Spleen (tissue), 11 donors: Measurements from ENCODE around the gene ADRA1B. TPM values are rescaled to one million over a fixed set of nuclear protein-coding genes. Genes with fewer than 3 reads are reported as not detected.

ENCODE experiments used
- DNase-seq: peaks from one replicate; pipeline ENCODE4 v3.0.0-alpha.2; 2020
- H3K27ac ChIP-seq, 8 donors: fragments of 200-600 bp; sonication (generic) in 7 of 8; 1 replicate in 4 of 8; 2 replicates in 4 of 8; pipeline versions ENCODE4 v1.5.0 to v1.8.0; 2016 to 2021; ENCODE audit warnings: inconsistent platforms in 4 of 8, mild to moderate bottlenecking in 4 of 8, moderate library complexity in 1 of 8
- H3K27me3 ChIP-seq, 7 donors: fragments of 200-600 bp; sonication (generic) in 6 of 7; replicated peaks in 1 of 7; 1 replicate in 4 of 7; 2 replicates in 3 of 7; pipeline versions ENCODE4 v1.5.0 to v1.8.0; 2016 to 2021; ENCODE audit warnings: inconsistent platforms in 3 of 7, mild to moderate bottlenecking in 1 of 7
- H3K36me3 ChIP-seq, 6 donors: fragments of 200-600 bp; sonication (generic) in 5 of 6; 1 replicate in 4 of 6; 2 replicates in 2 of 6; pipeline versions ENCODE4 v1.5.0 to v1.8.0; 2016 to 2021; ENCODE audit warnings: inconsistent platforms in 2 of 6
- H3K4me1 ChIP-seq, 6 donors: fragments of 200-600 bp; sonication (generic) in 5 of 6; 1 replicate in 3 of 6; 2 replicates in 3 of 6; pipeline versions ENCODE4 v1.5.0 to v1.8.0; 2016 to 2021; ENCODE audit warnings: inconsistent platforms in 3 of 6
- H3K4me3 ChIP-seq, 8 donors: fragments of 200-600 bp; sonication (generic) in 7 of 8; 1 replicate in 4 of 8; 2 replicates in 4 of 8; pipeline versions ENCODE4 v1.5.0 to v1.8.0; 2016 to 2021; ENCODE audit warnings: inconsistent platforms in 4 of 8, mild to moderate bottlenecking in 4 of 8, moderate library complexity in 2 of 8
- H3K9me3 ChIP-seq, 8 donors: fragments of 200-600 bp; sonication (generic) in 7 of 8; 1 replicate in 4 of 8; 2 replicates in 4 of 8; pipeline versions ENCODE4 v1.5.0 to v1.8.0; 2016 to 2021; ENCODE audit warnings: inconsistent platforms in 4 of 8
- CTCF ChIP-seq, 11 experiments: fragments of 200-600 bp in 7 of 11; fragments of 450-650 bp in 4 of 11; sonication (generic) in 4 of 11; IDR thresholded peaks in 8 of 11; conservative IDR thresholded peaks in 3 of 11; 1 replicate in 7 of 11; 2 replicates in 4 of 11; pipeline versions ENCODE4 v1.4.0 to v1.8.0; 2016 to 2021; ENCODE audit warnings: antibody characterized with exemption in 11 of 11, inconsistent platforms in 4 of 11, mild to moderate bottlenecking in 1 of 11
- POLR2A ChIP-seq, 3 donors: fragments of 450-650 bp; IDR thresholded peaks; one replicate each; pipeline ENCODE4 v1.5.1; 2017; ENCODE audit warnings: antibody characterized with exemption in 3 of 3, mild to moderate bottlenecking in 1 of 3
- POLR2AphosphoS5 ChIP-seq, 3 donors: sonication (generic); formaldehyde crosslinking; IDR thresholded peaks; one replicate each; pipeline ENCODE4 v1.5.1; 2017; ENCODE audit warnings: antibody characterized with exemption in 3 of 3
- WGBS, 5 donors: extraction: QIAGEN DNeasy Blood & Tissue Kit in 3 of 5; methylation state at CpG; one replicate each; pipeline versions ENCODE4 v1.1.5 to v1.1.7; 2013 to 2018; 5-methylcytosine and 5-hydroxymethylcytosine counted together
- intact Hi-C: fragments of 100-400 bp; cut with DNase I; formaldehyde crosslinking; loops from one replicate; pipeline ENCODE4 v1.15.0; 2023; ENCODE audit warnings: low total_unique reads
- polyA plus RNA-seq, 3 donors: library from polyadenylated mRNA; stranded (reverse); fragments of 200-250 nt; gene quantifications; one replicate each; pipeline ENCODE4 v1.2.1, GENCODE V29; 2013
- total RNA-seq, 7 donors: library from RNA; depleted of rRNA in 3 of 7; stranded (reverse); fragments of >200 nt in 3 of 7; fragmentation: NEBNext Ultra II Directional in 4 of 7; extraction: Animal tissue kit (Norgen Biotek cat#: 25700) in 4 of 7; gene quantifications; one replicate each; pipeline versions ENCODE4 v1.1.0 to v1.2.1, GENCODE V29; 2016 to 2021
- donor health status: healthy with polysubstance abuse.
- donor health status: DM: no; HTN: no; CAD: no; lungs with moderate emphysema.
- donor health status: DM: no; HTN: no; CAD: no.
- donor health status: Bipolar disorder and iron deficiency.
- donor health status: healthy.
- donor health status: DM: no; HTN: no; CAD: no.
- donor health status: DM: yes; HTN: yes; CAD: no.

The ADRA1B gene
- total and polyA plus RNA-seq, 10 donors: 0.65 to 39.6 (median 11.7) TPM

GRCh38 chr5:159990506-159990905 lies 74.2 kb downstream of the ADRA1B start:
- 87 to 95% (median 89%) methylated on average over 2 of the region's 2 CpGs for WGBS, 5 donors
- DNase-seq: no peak
- TF ChIP-seq CTCF (IDR thresholded peaks at IDR 0.05 in 8 of 11, conservative IDR thresholded peaks at IDR 0.05 in 3 of 11): no peak
- TF ChIP-seq POLR2AphosphoS5 (IDR thresholded peaks at IDR 0.05): no peak
- TF ChIP-seq POLR2A (IDR thresholded peaks at IDR 0.05): no peak
- no peak overlapping the region for H3K27ac ChIP-seq
- intact Hi-C loops: no loop called here
- H3K4me3 ChIP-seq: no peak overlapping the region
- peaks cover 0 to 21% (median 16%) of the 10 kb centered on the region in 8 donors for H3K9me3 ChIP-seq
- H3K4me1 ChIP-seq: peaks cover 0 to 13% (median 10%) of the 10 kb centered on the region in 6 donors
- H3K36me3 ChIP-seq: no peaks in the 10 kb centered on the region
- H3K27me3 ChIP-seq: peaks cover 0 to 58% (median 3%) of the 10 kb centered on the region in 7 donors

GRCh38 chr5:159992566-159992965 lies 76.3 kb downstream of the ADRA1B start:
- 90 to 96% (median 94%) methylated on average over 1 of the region's 1 CpG for WGBS, 5 donors
- peaks cover 0 to 44% (median 0%) of the 10 kb centered on the region in 7 donors for H3K27me3 ChIP-seq
- intact Hi-C loops: no loop called here
- H3K36me3 ChIP-seq: no peaks in the 10 kb centered on the region
- H3K4me3 ChIP-seq: no peak overlapping the region
- H3K4me1 ChIP-seq: peaks cover 0 to 2% (median under 1%) of the 10 kb centered on the region in 6 donors
- H3K9me3 ChIP-seq: peaks cover 0 to 21% (median 16%) of the 10 kb centered on the region in 8 donors
- no peak overlapping the region for H3K27ac ChIP-seq
- TF ChIP-seq POLR2AphosphoS5 (IDR thresholded peaks at IDR 0.05) (no peak), CTCF (IDR thresholded peaks at IDR 0.05 in 8 of 11, conservative IDR thresholded peaks at IDR 0.05 in 3 of 11) (no peak), POLR2A (IDR thresholded peaks at IDR 0.05) (no peak)
- DNase-seq: no peak

GRCh38 chr5:159993194-159993593 lies 76.9 kb downstream of the ADRA1B start:
- no peak overlapping the region for H3K4me3 ChIP-seq
- TF ChIP-seq POLR2A (IDR thresholded peaks at IDR 0.05): no peak
- TF ChIP-seq CTCF (IDR thresholded peaks at IDR 0.05 in 8 of 11, conservative IDR thresholded peaks at IDR 0.05 in 3 of 11): no peak
- TF ChIP-seq POLR2AphosphoS5 (IDR thresholded peaks at IDR 0.05): no peak
- H3K36me3 ChIP-seq: no peaks in the 10 kb centered on the region
- no peak overlapping the region for H3K27ac ChIP-seq
- WGBS, 5 donors: 89 to 97% (median 93%) methylated on average over 2 of the region's 2 CpGs
- peaks cover 0 to 38% (median 0%) of the 10 kb centered on the region in 7 donors for H3K27me3 ChIP-seq
- no peak for DNase-seq
- intact Hi-C loops: no loop called here
- H3K9me3 ChIP-seq: peaks cover 0 to 21% (median 16%) of the 10 kb centered on the region in 8 donors
- no peaks in the 10 kb centered on the region for H3K4me1 ChIP-seq

GRCh38 chr5:159995907-159996306 lies 79.6 kb downstream of the ADRA1B start:
- 68 to 90% (median 84%) methylated on average over 3 of the region's 3 CpGs for WGBS, 5 donors
- no peak overlapping the region for H3K4me3 ChIP-seq
- no peaks in the 10 kb centered on the region for H3K36me3 ChIP-seq
- H3K27ac ChIP-seq: no peak overlapping the region
- intact Hi-C loops: no loop called here
- peaks cover 0 to 21% (median 16%) of the 10 kb centered on the region in 8 donors for H3K9me3 ChIP-seq
- H3K4me1 ChIP-seq: no peaks in the 10 kb centered on the region
- peaks cover 0 to 37% (median 0%) of the 10 kb centered on the region in 7 donors for H3K27me3 ChIP-seq
- TF ChIP-seq CTCF (IDR thresholded peaks at IDR 0.05 in 8 of 11, conservative IDR thresholded peaks at IDR 0.05 in 3 of 11) (no peak), POLR2AphosphoS5 (IDR thresholded peaks at IDR 0.05) (no peak), POLR2A (IDR thresholded peaks at IDR 0.05) (no peak)
- no peak for DNase-seq
